K562 (cell line): ENCODE measurements around the gene ASB10. TPM values are rescaled to one million over a fixed set of nuclear protein-coding genes. Genes with fewer than 3 reads are reported as not detected.

Experiments
- ATAC-seq: fragments of 200-7000 bp; cut with Tn5 transposase; 3 replicates; pipeline ENCODE4 v1.9.1; 2020; ENCODE audit warnings: moderate library complexity
- BruUV-seq: library from RNA; stranded (reverse); fragments of 400-500 nt; replicated peaks from 2 replicates; lab custom pipeline; 2021; lab: Mats Ljungman, UMichigan
- CTCF ChIA-PET: fragments of 300-600 bp; formaldehyde crosslinking; extraction: SDS; loops from one replicate; lab custom pipeline; 2021; ENCODE audit warnings: low intra/inter-chr PET ratio; lab: Yijun Ruan, JAX
- POLR2A ChIA-PET: fragments of 300-600, 350-650 bp; sonication (Branson Sonifier 250); formaldehyde crosslinking; extraction: SDS; loops from one replicate; lab custom pipeline; 2021; ENCODE audit warnings: antibody characterized with exemption, inconsistent platforms; lab: Yijun Ruan, JAX
- DNase-seq, 4 experiments: peaks; one replicate each; pipeline versions ENCODE4 v3.0.0 to v3.0.0-alpha.2; 2011 to 2018; ENCODE audit warnings: low spot score in 3 of 4, mixed read lengths in 3 of 4; ENCODE audit errors: extremely low read depth in 1 of 4
- FAIRE-seq: peaks from 2 replicates; lab custom pipeline; 2011; peaks lifted over from hg19 to GRCh38; lab: Jason Lieb, UNC
- H2AFZ ChIP-seq: 2 replicates; pipeline ENCODE4 v1.6.0; 2011; ENCODE audit warnings: low read depth, low read length, control low read depth, inconsistent platforms
- H3K27ac ChIP-seq: fragments of 200-600 bp; 3 replicates; pipeline ENCODE4 v1.8.0; 2011; ENCODE audit warnings: low read depth, mild to moderate bottlenecking, control low read depth, inconsistent platforms, low read length, moderate library complexity, mixed read lengths; ENCODE audit errors: extremely low read depth
- H3K27me3 ChIP-seq, 2 experiments: fragments of 300-600 bp in 1 of 2; 2 replicates in 1 of 2; 3 replicates in 1 of 2; pipeline versions ENCODE4 v1.6.0 to v1.8.0; 2011; ENCODE audit warnings: inconsistent platforms in 2 of 2, low read length in 2 of 2, mild to moderate bottlenecking in 1 of 2, mixed read lengths in 1 of 2, moderate library complexity in 1 of 2; ENCODE audit not compliant: control insufficient read depth in 2 of 2, insufficient read depth in 2 of 2
- H3K36me3 ChIP-seq: fragments of 300-600 bp; 3 replicates; pipeline ENCODE4 v1.8.0; 2011; ENCODE audit warnings: mild to moderate bottlenecking, low read length, inconsistent platforms; ENCODE audit not compliant: control insufficient read depth, insufficient read depth
- H3K4me1 ChIP-seq, 2 experiments: fragments of 200-600 bp in 1 of 2; replicated peaks in 1 of 2; 2 replicates in 1 of 2; 3 replicates in 1 of 2; pipeline versions ENCODE4 v1.5.1 to v1.8.0; 2011; ENCODE audit warnings: inconsistent platforms in 2 of 2, low read length in 2 of 2, mild to moderate bottlenecking in 1 of 2, mixed read lengths in 1 of 2, moderate library complexity in 1 of 2; ENCODE audit not compliant: control insufficient read depth in 2 of 2, insufficient read depth in 2 of 2
- H3K4me2 ChIP-seq: 2 replicates; pipeline ENCODE4 v1.6.1; 2011; ENCODE audit warnings: low read length, control low read depth, inconsistent platforms, mixed read lengths; ENCODE audit not compliant: insufficient read depth
- H3K4me3 ChIP-seq: fragments of 200-600 bp; sonication (generic), shearing (Covaris generic); 2 replicates; pipeline ENCODE4 v1.5.1; 2016; ENCODE audit warnings: control low read depth, inconsistent platforms
- H3K79me2 ChIP-seq: fragments of 200-600 bp; 3 replicates; pipeline ENCODE4 v1.8.0; 2011; ENCODE audit warnings: low read length, inconsistent platforms; ENCODE audit not compliant: control insufficient read depth, insufficient read depth
- H3K9ac ChIP-seq, 2 experiments: 2 replicates each; pipeline versions ENCODE4 v1.6.0 to v1.6.1; 2011; ENCODE audit warnings: low read depth in 2 of 2, low read length in 2 of 2, control low read depth in 1 of 2, inconsistent platforms in 1 of 2, mild to moderate bottlenecking in 1 of 2, mixed read lengths in 1 of 2; ENCODE audit not compliant: insufficient read depth in 1 of 2
- H3K9me1 ChIP-seq: one replicate; pipeline ENCODE4 v1.6.0; 2011; ENCODE audit warnings: inconsistent platforms, mild to moderate bottlenecking, low read length, moderate library complexity; ENCODE audit not compliant: control insufficient read depth, insufficient read depth
- H3K9me3 ChIP-seq: replicated peaks from 2 replicates; pipeline ENCODE4 v1.5.1; 2011; ENCODE audit warnings: low read depth, low read length, inconsistent platforms; ENCODE audit not compliant: control insufficient read depth, insufficient read depth
- H4K20me1 ChIP-seq: replicated peaks from 2 replicates; pipeline ENCODE4 v1.6.1; 2011; ENCODE audit warnings: low read length, inconsistent platforms, mixed read lengths; ENCODE audit not compliant: control insufficient read depth, insufficient read depth
- CBFA2T3 ChIP-seq: fragments of 450-650 bp; IDR thresholded peaks from 2 replicates; pipeline ENCODE4 v1.6.1; 2017
- CBX3 ChIP-seq, 2 experiments: IDR thresholded peaks; 1 replicate in 1 of 2; 2 replicates in 1 of 2; pipeline ENCODE4 v1.6.1; 2012; ENCODE audit warnings: inconsistent platforms in 2 of 2, low read length in 2 of 2, borderline replicate concordance in 1 of 2, control low read depth in 1 of 2
- E2F3 ChIP-seq: fragments of 250-450 bp; sonication (Bioruptor Pico); IDR thresholded peaks from 2 replicates; pipeline ENCODE4 v1.4.0; 2020; ENCODE audit warnings: mild to moderate bottlenecking
- MGA ChIP-seq: fragments of 450-650 bp; IDR thresholded peaks from 2 replicates; pipeline ENCODE4 v1.6.1; 2016; ENCODE audit warnings: mild to moderate bottlenecking, moderate library complexity
- NKRF ChIP-seq: fragments of 450-650 bp; IDR thresholded peaks from 2 replicates; pipeline ENCODE4 v1.6.1; 2016; ENCODE audit warnings: borderline replicate concordance
- PML ChIP-seq: IDR thresholded peaks from 2 replicates; pipeline ENCODE4 v1.6.1; 2012; ENCODE audit warnings: low read length, inconsistent platforms
- SRSF7 ChIP-seq: fragments of 200-400 bp; formaldehyde crosslinking; optimal IDR thresholded peaks from 2 replicates; pipeline ENCODE3; 2017; ENCODE audit warnings: mild to moderate bottlenecking, low read depth, low read length
- ZNF41 ChIP-seq: fragments of 250-450 bp; sonication (Bioruptor Pico); conservative IDR thresholded peaks from 2 replicates; pipeline ENCODE4 v1.4.0; 2020; ENCODE audit warnings: mild to moderate bottlenecking
- ZNF780A ChIP-seq: fragments of 250-450 bp; sonication (Bioruptor Pico); IDR thresholded peaks from 2 replicates; pipeline ENCODE4 v1.5.0; 2021; ENCODE audit warnings: mild to moderate bottlenecking
- WGBS: fragments of 100-300 bp; shearing (Covaris generic); methylation state at CpG from one replicate; pipeline ENCODE4 v1.1.6; 2016; ENCODE audit warnings: low coverage, mixed read lengths; ENCODE audit not compliant: insufficient coverage; ENCODE audit errors: missing lambda C conversion rate; 5-methylcytosine and 5-hydroxymethylcytosine counted together
- in situ Hi-C: fragments of 300-500 bp; cut with MboI; formaldehyde crosslinking; loops from 4 replicates; pipeline ENCODE4 v1.15.0; 2018; ENCODE audit warnings: inconsistent platforms, mixed read lengths
- intact Hi-C: fragments of 100-400 bp; cut with micrococcal nuclease; formaldehyde crosslinking; loops from 2 replicates; pipeline ENCODE4 v1.14.2; 2022
- polyA plus RNA-seq, 8 experiments: library from polyadenylated mRNA; depleted of rRNA in 4 of 8; stranded (reverse) in 5 of 8; unstranded in 3 of 8; fragments of >200 nt; fragmentation: Nextera tagmentation in 2 of 8; fragmentation: Illumina TruSeq in 1 of 8; extraction: Ambion mirVana in 2 of 8; extraction: Trizol in 1 of 8; gene quantifications; 2 replicates each; pipeline versions ENCODE4 v1.2.1 to v1.2.3, GENCODE V29; 2011 to 2014; ENCODE audit warnings: inconsistent platforms in 1 of 8, missing spikeins in 1 of 8
- total RNA-seq, 7 experiments: library from RNA; depleted of rRNA in 6 of 7; stranded (reverse); fragments of >200 nt in 6 of 7; fragmentation: Illumina TruSeq in 2 of 7; extraction: Trizol in 2 of 7; gene quantifications; 2 replicates each; pipeline versions ENCODE4 v1.2.1 to v1.2.3, GENCODE V29; 2011 to 2021; ENCODE audit warnings: low replicate concordance in 1 of 7

Gene ASB10
- total and polyA plus RNA-seq, 9 of the 15 experiments (the other 6 are each of a cell fraction or from before 2014, with no cell fraction given), result not detected

GRCh38 chr7:151133266-151133985 is 53.6 kb downstream of the ASB10 start:
- Histone ChIP-seq H3K9ac (no peak overlapping the region), H3K27ac (no peak overlapping the region), H3K4me1 (peaks cover 0 to 25% of the 10 kb centered on the region in 2 experiments; a peak in 1 of 5 replicates), H3K9me3 (no peaks in the 10 kb centered on the region), H3K79me2 (no peaks in the 10 kb centered on the region), H2AFZ (no peak overlapping the region), H3K9me1 (no peaks in the 10 kb centered on the region), H3K4me3 (no peak overlapping the region), H3K36me3 (peaks cover 97% of the 10 kb centered on the region; the same call in 2 of the 3 replicates), H4K20me1 (peaks cover 4% of the 10 kb centered on the region), H3K27me3 (no peaks in the 10 kb centered on the region), H3K4me2 (no peak overlapping the region)
- WGBS, result 90% methylated on average over 12 of the region's 16 CpGs
- FAIRE-seq, result peak; percentile 65
- no peak for ATAC-seq
- intact Hi-C loops (no loop called here), in situ Hi-C loops (no loop called here)
- POLR2A ChIA-PET, result no interaction called here
- BruUV-seq, result no TSS peak
- no peak for DNase-seq
- CTCF ChIA-PET, result interaction anchor here (1.1 kb wide), 1 partner anchor 10 kb away, joined by 3 read pairs; no protein-coding TSS in a partner anchor
- TF ChIP-seq CBFA2T3 (no peak), NKRF (no peak), MGA (no peak), CBX3 (IDR thresholded peaks at IDR 0.05; ENCODE audit: borderline replicate concordance in 1 of 2, low read length in 2 of 2) (peak in 1 of 2 experiments; percentile 28; a peak in 1 of 3 replicates), PML (no peak), ZNF41 (CRISPR knock-in tag) (no peak), SRSF7 (no peak), E2F3 (CRISPR knock-in tag) (no peak), ZNF780A (no peak)
